HCT116 (cell line): ENCODE measurements around the gene PDYN. TPM values are rescaled to one million over a fixed set of nuclear protein-coding genes. Genes with fewer than 3 reads are reported as not detected.

Experiments
- ATAC-seq: fragments of 200-7000 bp; cut with Tn5 transposase; 2 replicates; pipeline ENCODE4 v1.9.1; 2020; ENCODE audit warnings: mild to moderate bottlenecking, moderate library complexity
- BruUV-seq: library from RNA; stranded (reverse); fragments of 400-500 nt; replicated peaks from 2 replicates; lab custom pipeline; 2021; lab: Mats Ljungman, UMichigan
- CTCF ChIA-PET: fragments of 300-600 bp; sonication (Branson Sonifier 250); formaldehyde crosslinking; loops from one replicate; lab custom pipeline; 2021; ENCODE audit warnings: antibody characterized with exemption; lab: Charles Lee
- POLR2A ChIA-PET: fragments of 300-600, 350-600 bp; sonication (Branson Sonifier 250); formaldehyde crosslinking; loops from one replicate; lab custom pipeline; 2021; ENCODE audit warnings: antibody characterized with exemption; lab: Charles Lee
- RAD21 ChIA-PET, 2 experiments: fragments of 300-600 bp; sonication (Branson Sonifier 250); formaldehyde crosslinking; loops; one replicate each; lab custom pipeline; 2023; ENCODE audit warnings: low total read pairs in 2 of 2; ENCODE audit not compliant: uncharacterized antibody in 2 of 2, unreplicated experiment in 2 of 2, low non-redundant PET in 1 of 2; lab: Charles Lee
- DNase-seq: peaks from one replicate; pipeline ENCODE4 v3.0.0-alpha.2; 2010; ENCODE audit warnings: low read depth, low spot score
- H2AFZ ChIP-seq: fragments of 200-600 bp; shearing (Covaris generic), sonication (generic); 2 replicates; pipeline ENCODE4 v1.6.1; 2017; ENCODE audit warnings: low read depth, mixed run types, mixed read lengths, antibody characterized with exemption, low read length; ENCODE audit not compliant: poor library complexity, severe bottlenecking
- H3K27ac ChIP-seq: 2 replicates; pipeline ENCODE4 v1.5.1; 2012; ENCODE audit warnings: low read depth, low read length
- H3K27me3 ChIP-seq: fragments of 200-600 bp; sonication (generic); 2 replicates; pipeline ENCODE4 v1.6.1; 2016; ENCODE audit warnings: mixed run types, low read length, mixed read lengths; ENCODE audit not compliant: insufficient read depth
- H3K36me3 ChIP-seq, 2 experiments: fragments of 200-500 bp in 1 of 2; fragments of 200-600 bp in 1 of 2; sonication (Bioruptor generic) in 1 of 2; sonication (generic) in 1 of 2; 2 replicates each; pipeline versions ENCODE4 v1.5.1 to v1.6.1; 2014 to 2016; ENCODE audit warnings: low read length in 2 of 2, inconsistent platforms in 1 of 2, mixed read lengths in 1 of 2, mixed run types in 1 of 2; ENCODE audit not compliant: insufficient read depth in 2 of 2, control insufficient read depth in 1 of 2
- H3K4me1 ChIP-seq, 2 experiments: fragments of 200-600 bp in 1 of 2; sonication (generic) in 1 of 2; 2 replicates each; pipeline versions ENCODE4 v1.5.1 to v1.6.1; 2012 to 2017; ENCODE audit warnings: low read length in 2 of 2, inconsistent platforms in 1 of 2, mild to moderate bottlenecking in 1 of 2, mixed read lengths in 1 of 2, mixed run types in 1 of 2, moderate library complexity in 1 of 2; ENCODE audit not compliant: insufficient read depth in 2 of 2, control insufficient read depth in 1 of 2
- H3K4me2 ChIP-seq: fragments of 200-600 bp; sonication (generic); 2 replicates; pipeline ENCODE4 v1.6.1; 2017; ENCODE audit warnings: mixed run types, low read length, mixed read lengths
- H3K4me3 ChIP-seq, 2 experiments: fragments of 200-600 bp in 1 of 2; sonication (generic) in 1 of 2; replicated peaks in 1 of 2; 2 replicates each; pipeline ENCODE4 v1.5.1; 2011 to 2016; ENCODE audit warnings: low read length in 2 of 2, control low read depth in 1 of 2, low read depth in 1 of 2, mild to moderate bottlenecking in 1 of 2, mixed read lengths in 1 of 2, mixed run types in 1 of 2
- H3K79me2 ChIP-seq: fragments of 200-600 bp; sonication (generic); 2 replicates; pipeline ENCODE4 v1.6.1; 2017; ENCODE audit warnings: mild to moderate bottlenecking, mixed run types, low read length, moderate library complexity, mixed read lengths; ENCODE audit not compliant: insufficient read depth
- H3K9ac ChIP-seq: fragments of 200-600 bp; sonication (generic); 2 replicates; pipeline ENCODE4 v1.6.1; 2016; ENCODE audit warnings: low read length, mixed read lengths
- H3K9me2 ChIP-seq: fragments of 200-600 bp; sonication (generic), shearing (Covaris generic); 2 replicates; pipeline ENCODE4 v1.6.1; 2017; ENCODE audit warnings: mixed run types, mild to moderate bottlenecking, moderate library complexity; ENCODE audit not compliant: insufficient read depth
- H3K9me3 ChIP-seq, 2 experiments: fragments of 200-500 bp in 1 of 2; fragments of 200-600 bp in 1 of 2; sonication (Bioruptor generic) in 1 of 2; sonication (generic) in 1 of 2; 2 replicates each; pipeline ENCODE4 v1.6.1; 2014 to 2017; ENCODE audit warnings: low read length in 2 of 2, mixed read lengths in 2 of 2, inconsistent platforms in 1 of 2, low read depth in 1 of 2, mild to moderate bottlenecking in 1 of 2, mixed run types in 1 of 2, moderate library complexity in 1 of 2; ENCODE audit not compliant: control insufficient read depth in 1 of 2, insufficient read depth in 1 of 2
- H4K20me1 ChIP-seq: fragments of 200-600 bp; sonication (generic), shearing (Covaris generic); 2 replicates; pipeline ENCODE4 v1.6.1; 2017; ENCODE audit warnings: mixed run types, mild to moderate bottlenecking, moderate library complexity; ENCODE audit not compliant: insufficient read depth
- CEBPB ChIP-seq: IDR thresholded peaks from 2 replicates; pipeline ENCODE4 v1.6.1; 2012; ENCODE audit warnings: low read depth
- EZH2phosphoT487 ChIP-seq: fragments of 200-600 bp; IDR thresholded peaks from 2 replicates; pipeline ENCODE4 v1.6.1; 2018; ENCODE audit warnings: antibody characterized with exemption, borderline replicate concordance
- POLR2A ChIP-seq: IDR thresholded peaks from 2 replicates; pipeline ENCODE4 v1.7.0; 2011; ENCODE audit warnings: borderline replicate concordance; ENCODE audit not compliant: insufficient read depth, insufficient read length; ENCODE audit errors: extremely low read depth
- intact Hi-C: fragments of 100-400 bp; cut with micrococcal nuclease; formaldehyde crosslinking; loops from 2 replicates; pipeline ENCODE4 v1.10.0; 2022
- total RNA-seq: library from RNA; stranded (reverse); gene quantifications from one replicate; pipeline ENCODE4 v1.2.1, GENCODE V29; 2021; ENCODE audit not compliant: unreplicated experiment
- TF ChIP-seq, protein P1 (sequence below): IDR thresholded peaks from 2 replicates; pipeline ENCODE4 v1.6.1; 2012; ENCODE audit warnings: low read depth
- TF ChIP-seq, protein P2 (sequence below), 3 experiments: fragments of 200-600 bp in 1 of 3; sonication (generic) in 1 of 3; IDR thresholded peaks in 2 of 3; conservative IDR thresholded peaks in 1 of 3; 2 replicates each; pipeline ENCODE4 v1.5.1; 2012 to 2017; ENCODE audit warnings: low read depth in 2 of 3, low read length in 2 of 3, antibody characterized with exemption in 1 of 3, borderline replicate concordance in 1 of 3, control low read depth in 1 of 3, mild to moderate bottlenecking in 1 of 3, mixed read lengths in 1 of 3, mixed run types in 1 of 3, moderate library complexity in 1 of 3; ENCODE audit not compliant: insufficient read depth in 1 of 3
- TF ChIP-seq, protein P3 (sequence below): IDR thresholded peaks from 2 replicates; pipeline ENCODE4 v1.6.1; 2012

Gene PDYN
- total RNA-seq, 1 experiment from 2014 or later = not detected

DNA sequence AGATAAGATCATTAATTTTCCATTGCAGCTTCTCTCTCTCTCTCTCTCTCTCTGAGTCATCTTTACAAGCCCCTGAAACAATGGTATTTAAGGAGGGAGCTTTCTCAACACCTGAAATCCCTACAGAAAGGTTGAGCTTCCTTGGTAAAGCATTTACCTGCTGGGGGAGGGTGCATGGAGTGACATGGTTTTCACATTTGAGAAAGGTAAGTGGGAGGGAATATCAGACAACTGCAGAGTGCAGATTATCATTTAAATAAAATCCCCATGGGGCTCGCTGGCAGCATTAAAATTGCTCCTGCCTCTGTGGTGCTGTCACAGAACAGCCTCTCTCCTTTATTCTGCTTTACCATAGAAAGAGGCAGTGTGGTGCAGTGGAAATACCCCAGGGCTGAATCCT lies 10.3 kb upstream of the PDYN start (continued):
- TF ChIP-seq, protein P1, sequence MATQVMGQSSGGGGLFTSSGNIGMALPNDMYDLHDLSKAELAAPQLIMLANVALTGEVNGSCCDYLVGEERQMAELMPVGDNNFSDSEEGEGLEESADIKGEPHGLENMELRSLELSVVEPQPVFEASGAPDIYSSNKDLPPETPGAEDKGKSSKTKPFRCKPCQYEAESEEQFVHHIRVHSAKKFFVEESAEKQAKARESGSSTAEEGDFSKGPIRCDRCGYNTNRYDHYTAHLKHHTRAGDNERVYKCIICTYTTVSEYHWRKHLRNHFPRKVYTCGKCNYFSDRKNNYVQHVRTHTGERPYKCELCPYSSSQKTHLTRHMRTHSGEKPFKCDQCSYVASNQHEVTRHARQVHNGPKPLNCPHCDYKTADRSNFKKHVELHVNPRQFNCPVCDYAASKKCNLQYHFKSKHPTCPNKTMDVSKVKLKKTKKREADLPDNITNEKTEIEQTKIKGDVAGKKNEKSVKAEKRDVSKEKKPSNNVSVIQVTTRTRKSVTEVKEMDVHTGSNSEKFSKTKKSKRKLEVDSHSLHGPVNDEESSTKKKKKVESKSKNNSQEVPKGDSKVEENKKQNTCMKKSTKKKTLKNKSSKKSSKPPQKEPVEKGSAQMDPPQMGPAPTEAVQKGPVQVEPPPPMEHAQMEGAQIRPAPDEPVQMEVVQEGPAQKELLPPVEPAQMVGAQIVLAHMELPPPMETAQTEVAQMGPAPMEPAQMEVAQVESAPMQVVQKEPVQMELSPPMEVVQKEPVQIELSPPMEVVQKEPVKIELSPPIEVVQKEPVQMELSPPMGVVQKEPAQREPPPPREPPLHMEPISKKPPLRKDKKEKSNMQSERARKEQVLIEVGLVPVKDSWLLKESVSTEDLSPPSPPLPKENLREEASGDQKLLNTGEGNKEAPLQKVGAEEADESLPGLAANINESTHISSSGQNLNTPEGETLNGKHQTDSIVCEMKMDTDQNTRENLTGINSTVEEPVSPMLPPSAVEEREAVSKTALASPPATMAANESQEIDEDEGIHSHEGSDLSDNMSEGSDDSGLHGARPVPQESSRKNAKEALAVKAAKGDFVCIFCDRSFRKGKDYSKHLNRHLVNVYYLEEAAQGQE = no peak

DNA sequence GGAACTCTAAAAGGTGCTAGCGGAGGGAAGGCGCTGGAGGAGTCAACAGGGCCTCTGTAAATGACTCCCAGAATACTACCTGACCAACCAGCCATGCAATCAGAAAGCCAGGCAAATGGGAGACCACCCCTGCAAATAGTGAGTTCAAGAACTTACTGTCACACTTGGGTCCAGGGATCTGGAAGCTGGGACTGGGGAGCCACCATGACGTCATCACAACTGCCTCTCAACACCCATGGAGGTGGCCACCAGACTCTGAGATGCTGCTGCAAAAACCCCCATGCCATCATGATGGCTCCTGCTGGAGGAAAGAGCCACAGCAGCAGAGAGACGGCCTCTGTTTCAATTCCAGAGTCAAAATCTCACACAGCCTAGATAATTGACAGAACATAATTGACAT lies 8.5 kb upstream of the PDYN start:
- POLR2A ChIA-PET = no interaction called here
- CTCF ChIA-PET = interaction anchor here (0.8 to 1.3 kb wide), 2 partner anchors 91 to 170 kb away, joined by 3 to 4 read pairs; no protein-coding TSS in a partner anchor
- TF ChIP-seq, protein P2, sequence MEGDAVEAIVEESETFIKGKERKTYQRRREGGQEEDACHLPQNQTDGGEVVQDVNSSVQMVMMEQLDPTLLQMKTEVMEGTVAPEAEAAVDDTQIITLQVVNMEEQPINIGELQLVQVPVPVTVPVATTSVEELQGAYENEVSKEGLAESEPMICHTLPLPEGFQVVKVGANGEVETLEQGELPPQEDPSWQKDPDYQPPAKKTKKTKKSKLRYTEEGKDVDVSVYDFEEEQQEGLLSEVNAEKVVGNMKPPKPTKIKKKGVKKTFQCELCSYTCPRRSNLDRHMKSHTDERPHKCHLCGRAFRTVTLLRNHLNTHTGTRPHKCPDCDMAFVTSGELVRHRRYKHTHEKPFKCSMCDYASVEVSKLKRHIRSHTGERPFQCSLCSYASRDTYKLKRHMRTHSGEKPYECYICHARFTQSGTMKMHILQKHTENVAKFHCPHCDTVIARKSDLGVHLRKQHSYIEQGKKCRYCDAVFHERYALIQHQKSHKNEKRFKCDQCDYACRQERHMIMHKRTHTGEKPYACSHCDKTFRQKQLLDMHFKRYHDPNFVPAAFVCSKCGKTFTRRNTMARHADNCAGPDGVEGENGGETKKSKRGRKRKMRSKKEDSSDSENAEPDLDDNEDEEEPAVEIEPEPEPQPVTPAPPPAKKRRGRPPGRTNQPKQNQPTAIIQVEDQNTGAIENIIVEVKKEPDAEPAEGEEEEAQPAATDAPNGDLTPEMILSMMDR (IDR thresholded peaks at IDR 0.05 in 2 of 3, conservative IDR thresholded peaks at IDR 0.05 in 1 of 3; ENCODE audit: borderline replicate concordance in 1 of 3, insufficient read depth in 1 of 3, low read depth in 2 of 3, low read length in 2 of 3) = no peak
- TF ChIP-seq, protein P3, sequence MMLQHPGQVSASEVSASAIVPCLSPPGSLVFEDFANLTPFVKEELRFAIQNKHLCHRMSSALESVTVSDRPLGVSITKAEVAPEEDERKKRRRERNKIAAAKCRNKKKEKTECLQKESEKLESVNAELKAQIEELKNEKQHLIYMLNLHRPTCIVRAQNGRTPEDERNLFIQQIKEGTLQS = no peak
- no peak for TF ChIP-seq EZH2phosphoT487
- TF ChIP-seq, protein P1 = no peak
- TF ChIP-seq CEBPB = no peak
- TF ChIP-seq POLR2A = no peak
- BruUV-seq = no TSS peak
- RAD21 ChIA-PET = no interaction called here
- no peak overlapping the region for H3K27ac ChIP-seq
- H3K4me1 ChIP-seq = no peaks in the 10 kb centered on the region
- no peak overlapping the region for H3K9ac ChIP-seq
- H3K4me2 ChIP-seq = no peak overlapping the region
- H3K9me2 ChIP-seq = no peaks in the 10 kb centered on the region
- H4K20me1 ChIP-seq = no peaks in the 10 kb centered on the region
- ATAC-seq (no peak), DNase-seq (no peak)
- no peaks in the 10 kb centered on the region for H3K79me2 ChIP-seq
- intact Hi-C loops = no loop called here
- H3K4me3 ChIP-seq = no peak overlapping the region
- H3K9me3 ChIP-seq = no peaks in the 10 kb centered on the region
- H3K27me3 ChIP-seq = peaks cover 76% of the 10 kb centered on the region
- no peaks in the 10 kb centered on the region for H3K36me3 ChIP-seq
- no peak overlapping the region for H2AFZ ChIP-seq
